ENCODE data around the gene UNC5A.

- TF ChIP-seq POLR2A (IDR thresholded peaks at IDR 0.05; ENCODE audit: control extremely low read depth in 1 of 2, low read depth in 2 of 2, low read length in 2 of 2), result no peak
- TF ChIP-seq CEBPB (IDR thresholded peaks at IDR 0.05; ENCODE audit: low read depth, low read length), result no peak
- no peak for TF ChIP-seq TCF12 (IDR thresholded peaks at IDR 0.05; ENCODE audit: low read depth, low read length)
- no peak for TF ChIP-seq GABPA (IDR thresholded peaks at IDR 0.05; ENCODE audit: borderline replicate concordance, insufficient read depth, low read length)
- TF ChIP-seq, protein P1, sequence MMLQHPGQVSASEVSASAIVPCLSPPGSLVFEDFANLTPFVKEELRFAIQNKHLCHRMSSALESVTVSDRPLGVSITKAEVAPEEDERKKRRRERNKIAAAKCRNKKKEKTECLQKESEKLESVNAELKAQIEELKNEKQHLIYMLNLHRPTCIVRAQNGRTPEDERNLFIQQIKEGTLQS (IDR thresholded peaks at IDR 0.05; ENCODE audit: insufficient read depth, low read depth, low read length), result no peak
- TF ChIP-seq RBBP5 (IDR thresholded peaks at IDR 0.05; ENCODE audit: borderline replicate concordance, low read depth, low read length), result no peak
- no peak for TF ChIP-seq CREB1 (IDR thresholded peaks at IDR 0.05)
- no peak for TF ChIP-seq POLR2AphosphoS5 (IDR thresholded peaks at IDR 0.05; ENCODE audit: low read depth, low read length)
- TF ChIP-seq, protein P2, sequence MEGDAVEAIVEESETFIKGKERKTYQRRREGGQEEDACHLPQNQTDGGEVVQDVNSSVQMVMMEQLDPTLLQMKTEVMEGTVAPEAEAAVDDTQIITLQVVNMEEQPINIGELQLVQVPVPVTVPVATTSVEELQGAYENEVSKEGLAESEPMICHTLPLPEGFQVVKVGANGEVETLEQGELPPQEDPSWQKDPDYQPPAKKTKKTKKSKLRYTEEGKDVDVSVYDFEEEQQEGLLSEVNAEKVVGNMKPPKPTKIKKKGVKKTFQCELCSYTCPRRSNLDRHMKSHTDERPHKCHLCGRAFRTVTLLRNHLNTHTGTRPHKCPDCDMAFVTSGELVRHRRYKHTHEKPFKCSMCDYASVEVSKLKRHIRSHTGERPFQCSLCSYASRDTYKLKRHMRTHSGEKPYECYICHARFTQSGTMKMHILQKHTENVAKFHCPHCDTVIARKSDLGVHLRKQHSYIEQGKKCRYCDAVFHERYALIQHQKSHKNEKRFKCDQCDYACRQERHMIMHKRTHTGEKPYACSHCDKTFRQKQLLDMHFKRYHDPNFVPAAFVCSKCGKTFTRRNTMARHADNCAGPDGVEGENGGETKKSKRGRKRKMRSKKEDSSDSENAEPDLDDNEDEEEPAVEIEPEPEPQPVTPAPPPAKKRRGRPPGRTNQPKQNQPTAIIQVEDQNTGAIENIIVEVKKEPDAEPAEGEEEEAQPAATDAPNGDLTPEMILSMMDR (IDR thresholded peaks at IDR 0.05; ENCODE audit: control extremely low read depth in 1 of 3, insufficient read depth in 1 of 3, low read depth in 1 of 3, low read length in 3 of 3), result no peak
Observed at GRCh38 chr5:176901260-176902101, 91.1 kb downstream of the UNC5A start.

Data from H1 (cell line).